OCI-LY3 (cell line): ENCODE results near the gene CRACR2B.
A peak's percentile ranks its signal among the peaks of the same experiment; 100 is the strongest.

Source experiments
- H2AFZ ChIP-seq: fragments of 200-600, 300-600 bp; shearing (Covaris generic); 2 replicates; pipeline ENCODE4 v1.6.0; 2014; ENCODE audit warnings: antibody characterized with exemption, low read depth, low read length
- H3K27ac ChIP-seq: fragments of 200-600, 300-600 bp; sonication (generic); 2 replicates; pipeline ENCODE4 v1.5.1; 2014; ENCODE audit warnings: mild to moderate bottlenecking, low read length, moderate library complexity, mixed read lengths
- H3K27me3 ChIP-seq: fragments of 200-600, 300-600 bp; sonication (generic); 2 replicates; pipeline ENCODE4 v1.6.1; 2014; ENCODE audit warnings: low read depth, low read length, mixed read lengths
- H3K36me3 ChIP-seq: fragments of 200-600, 300-600 bp; sonication (generic); replicated peaks from 2 replicates; pipeline ENCODE3; 2014; ENCODE audit warnings: low read depth, low read length, mixed read lengths
- H3K4me1 ChIP-seq: fragments of 300-600, 200-600 bp; sonication (generic); 2 replicates; pipeline ENCODE4 v1.6.1; 2014; ENCODE audit warnings: low read length, mixed read lengths
- H3K4me2 ChIP-seq: fragments of 200-600, 300-600 bp; sonication (generic); 2 replicates; pipeline ENCODE4 v1.6.1; 2014; ENCODE audit warnings: low read length, mixed read lengths
- H3K4me3 ChIP-seq: fragments of 300-600, 200-600 bp; sonication (generic); 2 replicates; pipeline ENCODE4 v1.5.1; 2014; ENCODE audit warnings: antibody characterized with exemption, mild to moderate bottlenecking, low read length, moderate library complexity
- H3K79me2 ChIP-seq: fragments of 300-600, 200-600 bp; shearing (Covaris generic); 2 replicates; pipeline ENCODE4 v1.6.1; 2014; ENCODE audit warnings: mild to moderate bottlenecking, low read length, mixed read lengths
- H3K9ac ChIP-seq: fragments of 300-600, 200-600 bp; shearing (Covaris generic); 2 replicates; pipeline ENCODE4 v1.6.0; 2014; ENCODE audit warnings: mild to moderate bottlenecking, low read length, moderate library complexity
- H3K9me3 ChIP-seq: fragments of 200-600, 300-600 bp; shearing (Covaris generic); 2 replicates; pipeline ENCODE4 v1.6.1; 2014; ENCODE audit warnings: low read length, mixed read lengths; ENCODE audit not compliant: insufficient read depth
- H4K20me1 ChIP-seq: fragments of 200-600, 300-600 bp; sonication (generic); 2 replicates; pipeline ENCODE4 v1.6.1; 2016; ENCODE audit warnings: low read length, mixed read lengths; ENCODE audit not compliant: insufficient read depth
- CTCF ChIP-seq: fragments of 200-600, 300-600 bp; sonication (generic); IDR thresholded peaks from 2 replicates; pipeline ENCODE4 v1.5.1; 2014; ENCODE audit warnings: antibody characterized with exemption, low read length, low read depth
- EZH2phosphoT487 ChIP-seq: fragments of 200-600 bp; shearing (Covaris generic); IDR thresholded peaks from 2 replicates; pipeline ENCODE4 v1.6.1; 2018; ENCODE audit warnings: antibody characterized with exemption, mixed run types, low read depth

The CRACR2B gene

GRCh38 chr11:804599-804964 is 23.1 kb upstream of the CRACR2B start:
- Histone ChIP-seq H3K9ac (peak overlapping the region; percentile 77), H3K4me1 (peaks cover 18% of the 10 kb centered on the region; the same call in 1 of the 2 replicates), H2AFZ (no peak overlapping the region), H3K9me3 (no peaks in the 10 kb centered on the region), H3K27me3 (no peaks in the 10 kb centered on the region), H3K4me3 (peak overlapping the region; percentile 85), H3K4me2 (peak overlapping the region; percentile 90), H4K20me1 (no peaks in the 10 kb centered on the region), H3K36me3 (no peaks in the 10 kb centered on the region), H3K79me2 (peaks cover 17% of the 10 kb centered on the region), H3K27ac (peak overlapping the region; percentile 12; the same call in 1 of the 2 replicates)
- TF ChIP-seq CTCF: no peak

GRCh38 chr11:808427-809286 is 19.1 kb upstream of the CRACR2B start:
- Histone ChIP-seq H3K27ac (peak overlapping the region; percentile 87), H3K9ac (peak overlapping the region; percentile 94), H3K4me3 (peak overlapping the region; percentile 94), H3K79me2 (peaks cover 53% of the 10 kb centered on the region), H3K4me1 (peaks cover 32% of the 10 kb centered on the region), H3K27me3 (no peaks in the 10 kb centered on the region), H3K9me3 (no peaks in the 10 kb centered on the region), H3K4me2 (peak overlapping the region; percentile 98), H4K20me1 (peaks cover 25% of the 10 kb centered on the region), H2AFZ (no peak overlapping the region), H3K36me3 (peaks cover 36% of the 10 kb centered on the region)
- no peak for TF ChIP-seq EZH2phosphoT487

GRCh38 chr11:809287-810039 is 18.3 kb upstream of the CRACR2B start, which contains the start of gene RPLP2:
RPLP2 (plus strand) TSS chr11:809967; CDS start chr11:810235, 268 bp downstream.
- TF ChIP-seq EZH2phosphoT487: no peak
- TF ChIP-seq CTCF: no peak
- Histone ChIP-seq H3K27me3 (no peaks in the 10 kb centered on the region), H3K9ac (peak within 1 kb of the TSS; percentile 94), H3K4me3 (peak within 1 kb of the TSS; percentile 94), H3K27ac (peak within 1 kb of the TSS; percentile 87), H3K36me3 (peaks cover 39% of the 10 kb centered on the region), H3K4me2 (peak within 1 kb of the TSS; percentile 98), H2AFZ (peak within 1 kb of the TSS; percentile 88; the same call in 1 of the 2 replicates), H3K9me3 (no peaks in the 10 kb centered on the region), H4K20me1 (peaks cover 26% of the 10 kb centered on the region), H3K4me1 (peaks cover 24% of the 10 kb centered on the region), H3K79me2 (peaks cover 53% of the 10 kb centered on the region)

- Histone ChIP-seq H3K4me1 (peaks cover 23% of the 10 kb centered on the region), H3K79me2 (peaks cover 53% of the 10 kb centered on the region)
These were observed 17.6 kb upstream of the CRACR2B start for GRCh38 chr11:810040-810567.

More at GRCh38 chr11:810040-810567, 17.6 kb upstream of the CRACR2B start:
- TF ChIP-seq EZH2phosphoT487 (no peak), CTCF (no peak)
- peaks cover 39% of the 10 kb centered on the region for H3K36me3 ChIP-seq
- H4K20me1 ChIP-seq: peaks cover 26% of the 10 kb centered on the region
- peak overlapping the region; percentile 94 for H3K9ac ChIP-seq
- no peak overlapping the region for H2AFZ ChIP-seq
- peak overlapping the region; percentile 87 for H3K27ac ChIP-seq
- H3K4me3 ChIP-seq: peak overlapping the region; percentile 94
- H3K27me3 ChIP-seq: no peaks in the 10 kb centered on the region
- no peaks in the 10 kb centered on the region for H3K9me3 ChIP-seq
- peak overlapping the region; percentile 96 for H3K4me2 ChIP-seq
